ENCODE measurements around the gene ARHGAP10. TPM values are rescaled to one million over a fixed set of nuclear protein-coding genes. Genes with fewer than 3 reads are reported as not detected.

Gene ARHGAP10
- total and polyA plus RNA-seq, 10 of the 15 experiments (the other 5 are each of a cell fraction or from before 2014, with no cell fraction given), result 1.3 to 25.8 (median 17.2) TPM

DNA sequence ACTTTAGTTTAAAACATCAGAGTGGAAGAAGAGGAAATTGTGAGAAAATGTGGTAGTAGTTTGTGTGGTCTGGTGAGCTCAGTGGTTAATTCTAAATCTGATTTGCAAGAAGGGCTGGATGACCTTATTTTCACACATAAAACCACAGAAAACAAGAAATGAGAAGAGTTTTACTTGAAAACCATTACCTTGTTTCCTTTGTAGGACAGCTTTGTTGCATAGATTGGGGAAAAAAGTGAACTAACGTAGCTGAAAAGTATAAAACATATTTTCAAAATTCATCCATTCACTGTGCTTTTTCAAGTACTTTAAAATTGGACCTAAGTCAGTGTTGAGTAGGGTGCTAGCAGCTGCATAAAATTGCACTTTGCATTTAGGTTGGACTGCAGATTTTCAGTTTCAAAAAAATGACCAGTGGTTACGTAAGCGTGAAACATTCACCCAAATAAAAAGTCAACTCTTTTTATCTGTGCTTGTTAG lies 211.3 kb downstream of the ARHGAP10 start (continued):
- TF ChIP-seq, protein P1, sequence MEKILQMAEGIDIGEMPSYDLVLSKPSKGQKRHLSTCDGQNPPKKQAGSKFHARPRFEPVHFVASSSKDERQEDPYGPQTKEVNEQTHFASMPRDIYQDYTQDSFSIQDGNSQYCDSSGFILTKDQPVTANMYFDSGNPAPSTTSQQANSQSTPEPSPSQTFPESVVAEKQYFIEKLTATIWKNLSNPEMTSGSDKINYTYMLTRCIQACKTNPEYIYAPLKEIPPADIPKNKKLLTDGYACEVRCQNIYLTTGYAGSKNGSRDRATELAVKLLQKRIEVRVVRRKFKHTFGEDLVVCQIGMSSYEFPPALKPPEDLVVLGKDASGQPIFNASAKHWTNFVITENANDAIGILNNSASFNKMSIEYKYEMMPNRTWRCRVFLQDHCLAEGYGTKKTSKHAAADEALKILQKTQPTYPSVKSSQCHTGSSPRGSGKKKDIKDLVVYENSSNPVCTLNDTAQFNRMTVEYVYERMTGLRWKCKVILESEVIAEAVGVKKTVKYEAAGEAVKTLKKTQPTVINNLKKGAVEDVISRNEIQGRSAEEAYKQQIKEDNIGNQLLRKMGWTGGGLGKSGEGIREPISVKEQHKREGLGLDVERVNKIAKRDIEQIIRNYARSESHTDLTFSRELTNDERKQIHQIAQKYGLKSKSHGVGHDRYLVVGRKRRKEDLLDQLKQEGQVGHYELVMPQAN (conservative IDR thresholded peaks at IDR 0.05), result no peak
- TF ChIP-seq SREBF2 (IDR thresholded peaks at IDR 0.05; ENCODE audit: low read length) (no peak), SMAD1 (IDR thresholded peaks at IDR 0.05; ENCODE audit: low read depth, partially characterized antibody) (peak; percentile 46), SMC3 (IDR thresholded peaks at IDR 0.05; ENCODE audit: borderline replicate concordance, low read length) (no peak), JUND (IDR thresholded peaks at IDR 0.05; ENCODE audit: low read depth, low read length) (peak; percentile 48), SIN3A (IDR thresholded peaks at IDR 0.05; ENCODE audit: low read depth, low read length) (no peak), NR2C2 (IDR thresholded peaks at IDR 0.05; ENCODE audit: borderline replicate concordance, control insufficient read depth, insufficient read length, low read depth) (no peak), PRDM15 (CRISPR knock-in tag; IDR thresholded peaks at IDR 0.05) (no peak), SRF (IDR thresholded peaks at IDR 0.05; ENCODE audit: low read depth in 2 of 2, low read length in 2 of 2) (no peak), HCFC1 (IDR thresholded peaks at IDR 0.05; ENCODE audit: low read length) (no peak), TBL1XR1 (IDR thresholded peaks at IDR 0.05; ENCODE audit: low read depth, low read length) (peak; percentile 57; the same call in 1 of the 2 replicates), RAD51 (IDR thresholded peaks at IDR 0.05) (no peak), EZH2 (IDR thresholded peaks at IDR 0.05; ENCODE audit: borderline replicate concordance, control insufficient read depth, low read depth, low read length) (0 out of 2 replicates have a peak, but pooled peaks have one; percentile 63), FOXK2 (IDR thresholded peaks at IDR 0.05) (no peak), POLR2AphosphoS2 (IDR thresholded peaks at IDR 0.05; ENCODE audit: low read depth, low read length) (no peak), HDGF (IDR thresholded peaks at IDR 0.05) (no peak), RELA (IDR thresholded peaks at IDR 0.05; ENCODE audit: borderline replicate concordance, partially characterized antibody) (no peak), POLR2A (IDR thresholded peaks at IDR 0.05; ENCODE audit: low read depth, low read length) (no peak)
- TF ChIP-seq, protein P2, sequence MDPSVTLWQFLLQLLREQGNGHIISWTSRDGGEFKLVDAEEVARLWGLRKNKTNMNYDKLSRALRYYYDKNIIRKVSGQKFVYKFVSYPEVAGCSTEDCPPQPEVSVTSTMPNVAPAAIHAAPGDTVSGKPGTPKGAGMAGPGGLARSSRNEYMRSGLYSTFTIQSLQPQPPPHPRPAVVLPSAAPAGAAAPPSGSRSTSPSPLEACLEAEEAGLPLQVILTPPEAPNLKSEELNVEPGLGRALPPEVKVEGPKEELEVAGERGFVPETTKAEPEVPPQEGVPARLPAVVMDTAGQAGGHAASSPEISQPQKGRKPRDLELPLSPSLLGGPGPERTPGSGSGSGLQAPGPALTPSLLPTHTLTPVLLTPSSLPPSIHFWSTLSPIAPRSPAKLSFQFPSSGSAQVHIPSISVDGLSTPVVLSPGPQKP (IDR thresholded peaks at IDR 0.05; ENCODE audit: low read depth, low read length), result no peak
- TF ChIP-seq, protein P3, sequence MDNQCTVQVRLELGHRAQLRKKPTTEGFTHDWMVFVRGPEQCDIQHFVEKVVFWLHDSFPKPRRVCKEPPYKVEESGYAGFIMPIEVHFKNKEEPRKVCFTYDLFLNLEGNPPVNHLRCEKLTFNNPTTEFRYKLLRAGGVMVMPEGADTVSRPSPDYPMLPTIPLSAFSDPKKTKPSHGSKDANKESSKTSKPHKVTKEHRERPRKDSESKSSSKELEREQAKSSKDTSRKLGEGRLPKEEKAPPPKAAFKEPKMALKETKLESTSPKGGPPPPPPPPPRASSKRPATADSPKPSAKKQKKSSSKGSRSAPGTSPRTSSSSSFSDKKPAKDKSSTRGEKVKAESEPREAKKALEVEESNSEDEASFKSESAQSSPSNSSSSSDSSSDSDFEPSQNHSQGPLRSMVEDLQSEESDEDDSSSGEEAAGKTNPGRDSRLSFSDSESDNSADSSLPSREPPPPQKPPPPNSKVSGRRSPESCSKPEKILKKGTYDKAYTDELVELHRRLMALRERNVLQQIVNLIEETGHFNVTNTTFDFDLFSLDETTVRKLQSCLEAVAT (IDR thresholded peaks at IDR 0.05), result peak; percentile 94
- TF ChIP-seq, protein P4, sequence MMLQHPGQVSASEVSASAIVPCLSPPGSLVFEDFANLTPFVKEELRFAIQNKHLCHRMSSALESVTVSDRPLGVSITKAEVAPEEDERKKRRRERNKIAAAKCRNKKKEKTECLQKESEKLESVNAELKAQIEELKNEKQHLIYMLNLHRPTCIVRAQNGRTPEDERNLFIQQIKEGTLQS (IDR thresholded peaks at IDR 0.05; ENCODE audit: borderline replicate concordance, extremely low read depth, low read depth, low read length), result no peak
- TF ChIP-seq, protein P5, sequence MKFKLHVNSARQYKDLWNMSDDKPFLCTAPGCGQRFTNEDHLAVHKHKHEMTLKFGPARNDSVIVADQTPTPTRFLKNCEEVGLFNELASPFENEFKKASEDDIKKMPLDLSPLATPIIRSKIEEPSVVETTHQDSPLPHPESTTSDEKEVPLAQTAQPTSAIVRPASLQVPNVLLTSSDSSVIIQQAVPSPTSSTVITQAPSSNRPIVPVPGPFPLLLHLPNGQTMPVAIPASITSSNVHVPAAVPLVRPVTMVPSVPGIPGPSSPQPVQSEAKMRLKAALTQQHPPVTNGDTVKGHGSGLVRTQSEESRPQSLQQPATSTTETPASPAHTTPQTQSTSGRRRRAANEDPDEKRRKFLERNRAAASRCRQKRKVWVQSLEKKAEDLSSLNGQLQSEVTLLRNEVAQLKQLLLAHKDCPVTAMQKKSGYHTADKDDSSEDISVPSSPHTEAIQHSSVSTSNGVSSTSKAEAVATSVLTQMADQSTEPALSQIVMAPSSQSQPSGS (IDR thresholded peaks at IDR 0.05; ENCODE audit: low read length), result peak; percentile 94

All from GM12878 (cell line).